GM19397 (cell line): ENCODE results near the gene DENND1A.

Experiments used
- ATAC-seq: cut with Tn5 transposase; IDR thresholded peaks from one replicate; pipeline ENCODE4 v1.9.1; 2021; ENCODE audit warnings: mild to moderate bottlenecking, moderate library complexity; ENCODE audit not compliant: unreplicated experiment

DENND1A gene

GRCh38 chr9:123421186-123421585, 508.7 kb downstream of the DENND1A start:
- ATAC-seq, result no peak

DNA sequence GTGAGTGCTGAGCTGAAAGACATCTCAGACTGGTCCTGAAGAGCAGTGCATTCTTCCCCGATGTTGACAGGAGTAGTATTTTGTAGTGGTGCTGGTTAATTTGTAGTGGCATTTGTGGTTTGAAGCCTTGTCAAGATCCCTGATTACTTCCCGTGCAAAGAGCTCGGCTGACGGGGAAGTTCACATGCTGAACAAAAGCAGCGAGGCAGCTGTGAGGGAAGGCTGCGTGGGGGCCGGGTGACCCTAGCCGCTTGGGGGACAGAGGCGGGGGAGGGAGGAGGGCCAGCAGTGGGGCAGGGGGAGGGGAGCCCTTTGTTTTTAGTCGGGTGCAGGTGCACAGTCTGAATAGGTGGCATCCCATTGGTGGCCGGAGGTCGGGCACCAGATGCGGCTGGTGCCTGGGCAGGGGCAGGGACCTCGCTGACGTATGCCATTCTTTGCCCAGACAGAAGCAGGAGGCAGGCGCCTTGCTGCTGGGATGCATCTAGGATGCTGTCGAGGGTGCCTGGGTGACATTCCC, 509.3 kb downstream of the DENND1A start:
- no peak for ATAC-seq

- ATAC-seq, result no peak
Observed at GRCh38 chr9:123419721-123420591, 510.0 kb downstream of the DENND1A start.

GRCh38 chr9:123419091-123419490, 510.8 kb downstream of the DENND1A start:
- no peak for ATAC-seq

GRCh38 chr9:123418506-123418905, 511.4 kb downstream of the DENND1A start:
- ATAC-seq, result no peak

- no peak for ATAC-seq
Observed at GRCh38 chr9:123418052-123418430, 511.9 kb downstream of the DENND1A start.

- no peak for ATAC-seq
Observed at GRCh38 chr9:123417289-123418051, 512.5 kb downstream of the DENND1A start.

- no peak for ATAC-seq
Observed at GRCh38 chr9:123416176-123416575, 513.8 kb downstream of the DENND1A start.

GRCh38 chr9:123414936-123415930, 514.7 kb downstream of the DENND1A start:
- no peak for ATAC-seq

GRCh38 chr9:123414204-123414603, 515.7 kb downstream of the DENND1A start:
- no peak for ATAC-seq

DNA sequence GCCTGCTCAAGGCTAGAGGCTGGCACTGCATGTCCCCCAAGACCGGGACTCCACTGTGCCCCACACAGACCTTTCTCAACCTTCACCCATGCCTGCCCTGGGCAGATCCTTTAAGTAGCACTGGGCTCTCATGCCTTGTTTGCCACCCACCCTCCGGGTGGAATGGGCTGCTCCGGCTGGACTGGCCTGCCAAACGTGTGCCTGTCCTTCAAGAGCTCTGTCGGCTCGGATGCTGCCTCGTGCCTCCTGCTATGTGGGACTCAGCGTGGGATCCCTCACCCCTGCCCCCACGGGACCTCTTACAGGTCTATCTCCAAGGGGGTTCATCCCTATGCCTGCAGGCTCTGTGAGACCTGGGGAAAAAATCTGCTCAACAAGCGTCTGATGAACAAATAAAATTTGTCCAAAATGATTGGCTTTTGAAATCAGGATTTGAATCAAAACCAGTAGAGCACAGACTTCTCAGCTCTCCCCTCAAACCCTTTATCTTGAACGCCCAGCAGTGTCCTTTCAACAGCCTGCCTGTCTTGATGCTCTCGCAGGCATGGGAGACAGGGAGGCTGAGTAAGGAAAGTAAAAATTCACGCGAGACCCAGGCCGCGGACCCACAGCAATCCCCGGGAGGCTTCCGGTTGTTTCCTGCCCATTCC, 517.6 kb downstream of the DENND1A start:
- no peak for ATAC-seq

GRCh38 chr9:123411636-123412035, 518.3 kb downstream of the DENND1A start:
- no peak for ATAC-seq

- ATAC-seq, result no peak
Observed at GRCh38 chr9:123411191-123411590, 518.7 kb downstream of the DENND1A start.

DNA sequence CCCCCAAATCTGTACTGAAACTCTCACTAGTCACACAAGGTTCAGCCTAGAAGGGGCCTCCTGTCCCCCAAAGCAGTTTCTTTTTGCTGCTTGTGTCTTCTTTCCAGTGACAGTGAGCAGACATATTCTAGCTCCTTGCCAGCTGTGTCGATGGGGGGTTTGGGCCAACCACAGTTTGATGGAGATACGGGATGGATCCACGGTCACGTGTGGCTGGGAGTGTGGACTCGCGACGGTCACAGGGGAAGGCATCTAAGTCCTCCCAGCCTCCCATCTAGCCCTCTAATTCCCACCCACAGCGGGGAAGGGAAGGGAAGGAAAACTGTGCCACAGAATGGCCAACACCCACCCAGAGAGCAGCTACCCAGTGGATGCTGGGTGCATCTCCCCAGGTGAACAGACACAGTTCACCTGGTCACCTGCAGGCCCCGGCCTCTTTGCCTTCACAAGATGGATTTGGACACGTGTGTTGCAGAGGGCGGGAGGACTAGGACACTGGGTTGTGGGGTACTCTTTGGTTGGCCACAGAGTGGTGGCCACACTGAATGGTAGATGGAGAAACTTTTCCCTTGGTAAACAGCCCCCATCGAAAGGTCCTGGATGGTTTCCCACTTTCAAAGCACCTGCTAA, 519.5 kb downstream of the DENND1A start:
- no peak for ATAC-seq

- ATAC-seq, result no peak
Observed at GRCh38 chr9:123408313-123409262, 521.3 kb downstream of the DENND1A start.

GRCh38 chr9:123407217-123407851, 522.6 kb downstream of the DENND1A start:
- no peak for ATAC-seq

GRCh38 chr9:123406691-123407216, 523.2 kb downstream of the DENND1A start:
- no peak for ATAC-seq

- no peak for ATAC-seq
Observed at GRCh38 chr9:123406016-123406415, 523.9 kb downstream of the DENND1A start.
